Astrocyte (in vitro differentiated cells and primary cell): ENCODE results near the gene TEX101.

Experiments
- EZH2 ChIP-seq: IDR thresholded peaks from 2 replicates; pipeline ENCODE4 v1.6.1; 2012; ENCODE audit warnings: mild to moderate bottlenecking, low read length, inconsistent platforms; ENCODE audit not compliant: insufficient read depth
- TF ChIP-seq, protein P1 (sequence below): IDR thresholded peaks from 2 replicates; pipeline ENCODE4 v1.5.1; 2011; ENCODE audit warnings: low read depth, mild to moderate bottlenecking, inconsistent platforms, low read length, moderate library complexity; ENCODE audit not compliant: insufficient read depth

- TF ChIP-seq, protein P1, sequence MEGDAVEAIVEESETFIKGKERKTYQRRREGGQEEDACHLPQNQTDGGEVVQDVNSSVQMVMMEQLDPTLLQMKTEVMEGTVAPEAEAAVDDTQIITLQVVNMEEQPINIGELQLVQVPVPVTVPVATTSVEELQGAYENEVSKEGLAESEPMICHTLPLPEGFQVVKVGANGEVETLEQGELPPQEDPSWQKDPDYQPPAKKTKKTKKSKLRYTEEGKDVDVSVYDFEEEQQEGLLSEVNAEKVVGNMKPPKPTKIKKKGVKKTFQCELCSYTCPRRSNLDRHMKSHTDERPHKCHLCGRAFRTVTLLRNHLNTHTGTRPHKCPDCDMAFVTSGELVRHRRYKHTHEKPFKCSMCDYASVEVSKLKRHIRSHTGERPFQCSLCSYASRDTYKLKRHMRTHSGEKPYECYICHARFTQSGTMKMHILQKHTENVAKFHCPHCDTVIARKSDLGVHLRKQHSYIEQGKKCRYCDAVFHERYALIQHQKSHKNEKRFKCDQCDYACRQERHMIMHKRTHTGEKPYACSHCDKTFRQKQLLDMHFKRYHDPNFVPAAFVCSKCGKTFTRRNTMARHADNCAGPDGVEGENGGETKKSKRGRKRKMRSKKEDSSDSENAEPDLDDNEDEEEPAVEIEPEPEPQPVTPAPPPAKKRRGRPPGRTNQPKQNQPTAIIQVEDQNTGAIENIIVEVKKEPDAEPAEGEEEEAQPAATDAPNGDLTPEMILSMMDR = no peak
- TF ChIP-seq EZH2 = no peak
These were observed 7.2 kb upstream of the TEX101 start for GRCh38 chr19:43407416-43408005.
